ENCODE data around the gene RNF5. TPM values are rescaled to one million over a fixed set of nuclear protein-coding genes. Genes with fewer than 3 reads are reported as not detected.
"Not testable (repeated sequence)": the region's sequence is repeated elsewhere in the genome, so short reads cannot be mapped to it uniquely, and the experiment has no call there.

The RNF5 gene
- 58.1 and 60.4 TPM in 2 replicates for total RNA-seq

DNA sequence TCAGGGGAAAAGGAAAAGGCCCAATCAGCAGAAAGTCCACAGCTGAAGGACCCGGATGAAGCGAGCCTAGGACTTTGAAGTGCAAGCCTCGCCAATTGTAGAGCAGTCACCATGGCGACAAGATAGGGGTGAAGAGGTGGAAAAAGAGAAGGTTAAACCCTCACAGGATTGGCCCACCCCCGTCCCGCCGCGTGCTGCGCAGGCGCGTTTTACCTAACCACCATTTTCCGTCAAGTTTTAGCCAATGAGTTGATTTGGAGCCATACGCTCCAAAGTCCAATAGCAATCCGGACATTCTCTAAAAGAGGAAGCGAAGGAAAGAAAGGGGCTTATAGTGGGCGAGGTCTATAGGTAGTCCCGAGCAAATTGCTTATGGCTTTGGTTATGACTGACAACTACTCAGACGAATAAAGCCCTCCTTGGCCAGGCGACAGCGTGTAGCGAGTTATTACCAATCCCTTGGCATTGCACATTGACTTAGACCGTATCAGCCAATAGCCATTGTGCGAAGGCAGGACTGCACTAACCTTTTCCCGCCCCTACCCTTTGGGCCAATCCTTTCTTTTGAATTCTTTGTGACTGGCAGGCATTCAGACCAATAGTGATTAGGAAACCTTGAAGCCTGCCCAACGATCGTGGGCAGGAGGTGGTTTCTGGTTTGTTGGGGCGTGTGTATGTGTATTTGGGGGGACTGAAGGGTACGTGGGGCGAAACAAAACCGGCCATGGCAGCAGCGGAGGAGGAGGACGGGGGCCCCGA is at the start of gene RNF5:
Gene RNF5, plus strand, starts transcription at position 618 of the 759 bp plus-strand sequence. Its CDS starts 107 bp downstream, at position 725.
- H3K27ac Mint-ChIP-seq = peak within 1 kb of the TSS; percentile 94
- peaks cover 27% of the 10 kb centered on the region for H3K36me3 Mint-ChIP-seq (ENCODE audit: low read depth)
- no peaks in the 10 kb centered on the region for H3K9me3 Mint-ChIP-seq
- intact Hi-C loops (cut with micrococcal nuclease) = loop anchor here (1.0 to 10.0 kb wide), 16 partner anchors 12 to 1851 kb away; partner anchors contain the start of genes BRD2, CUTA, EHMT2 and FKBPL
- DNase-seq (ENCODE audit: low spot score) = peak; percentile 91
- peaks cover 60% of the 10 kb centered on the region for H3K4me1 Mint-ChIP-seq (ENCODE audit: low read depth)
- H3K27me3 Mint-ChIP-seq (ENCODE audit: insufficient read depth) = no peaks in the 10 kb centered on the region
- H3K4me3 Mint-ChIP-seq = peak within 1 kb of the TSS; percentile 95

DNA sequence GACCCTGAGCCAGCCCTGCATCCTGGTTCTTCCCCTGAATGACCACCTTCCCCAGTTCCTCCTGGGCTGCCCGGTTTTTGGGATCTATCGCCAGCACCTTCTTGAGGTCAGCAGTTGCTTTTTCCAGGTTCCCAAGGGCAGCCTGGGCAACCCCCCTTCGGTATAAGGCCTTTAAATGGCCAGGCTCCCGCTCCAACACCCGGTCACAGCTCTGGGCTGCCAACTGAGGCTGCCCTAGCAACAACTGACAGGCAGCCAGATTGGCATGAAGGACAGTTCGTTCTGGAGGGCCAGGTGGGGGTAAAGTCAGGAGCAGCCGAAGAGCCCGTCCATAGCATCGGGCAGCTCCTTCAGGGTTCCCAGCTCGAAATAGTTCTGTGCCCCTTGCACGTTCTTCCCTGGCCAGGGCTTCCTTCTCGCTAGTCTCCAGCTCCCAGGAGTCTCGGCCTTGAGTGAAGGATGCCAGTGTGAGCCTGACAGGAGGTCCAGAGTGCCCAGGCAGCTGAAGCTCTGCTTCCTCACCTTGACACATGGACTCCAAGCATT is 49.4 kb upstream of the RNF5 start:
- H3K4me1 Mint-ChIP-seq (ENCODE audit: low read depth) = peaks cover 45% of the 10 kb centered on the region
- peaks cover 2% of the 10 kb centered on the region for H3K27me3 Mint-ChIP-seq (ENCODE audit: insufficient read depth)
- no peaks in the 10 kb centered on the region for H3K9me3 Mint-ChIP-seq
- peak overlapping the region; percentile 94 for H3K27ac Mint-ChIP-seq
- no peak for DNase-seq (ENCODE audit: low spot score)
- peak overlapping the region; percentile 99 for H3K4me3 Mint-ChIP-seq
- peaks cover 27% of the 10 kb centered on the region for H3K36me3 Mint-ChIP-seq (ENCODE audit: low read depth)
- intact Hi-C loops (cut with micrococcal nuclease) = loop anchor here (1.0 to 2.0 kb wide), 4 partner anchors 10 to 842 kb away; partner anchors contain the start of genes TAP1 and ZBTB12

DNA sequence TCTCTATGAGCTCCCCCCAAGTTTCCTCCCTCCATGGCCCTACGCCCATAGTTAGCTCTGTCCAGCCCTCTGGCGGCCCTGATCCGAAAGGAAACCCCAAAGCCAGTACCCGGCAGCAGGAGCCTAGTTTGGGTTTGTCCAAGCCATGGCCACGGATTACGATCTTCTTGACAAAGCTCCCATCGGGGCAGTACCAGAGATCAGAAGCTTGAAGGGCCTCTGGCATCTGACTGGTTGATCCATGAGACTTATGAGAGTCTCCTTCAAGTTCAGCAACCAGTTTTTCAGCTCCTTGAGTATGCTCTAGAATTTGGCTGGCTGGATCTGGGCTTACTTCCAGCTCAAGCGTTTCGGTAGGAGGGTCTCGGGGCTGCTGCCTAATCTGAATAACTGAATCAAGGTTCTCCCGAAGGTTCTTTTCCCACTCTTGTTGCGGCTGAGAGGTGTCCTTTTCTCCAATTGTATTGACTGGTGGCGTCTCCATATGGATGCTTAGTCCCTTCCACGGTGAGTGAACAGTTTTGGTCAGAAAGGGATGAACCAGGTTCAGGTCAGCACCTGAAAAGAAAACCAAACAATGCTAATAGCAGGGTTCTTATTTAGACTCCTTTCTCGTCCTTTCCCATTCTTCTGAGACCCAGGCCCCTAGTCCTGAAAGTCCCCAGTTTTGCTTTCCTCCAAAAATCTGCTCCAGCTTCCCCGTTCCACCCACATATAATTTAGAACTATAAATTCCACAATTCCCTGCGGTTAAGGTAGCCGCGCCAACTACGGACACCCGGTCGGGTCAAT is 48.7 kb upstream of the RNF5 start:
- intact Hi-C loops (cut with micrococcal nuclease) = loop anchor here (1.0 to 2.0 kb wide), 9 partner anchors 19 to 1120 kb away; partner anchors contain the start of genes PBX2, PPT2, RNF5 and RXRB
- peak overlapping the region; percentile 96 for H3K4me3 Mint-ChIP-seq
- H3K36me3 Mint-ChIP-seq (ENCODE audit: low read depth) = peaks cover 21% of the 10 kb centered on the region
- peaks cover 45% of the 10 kb centered on the region for H3K4me1 Mint-ChIP-seq (ENCODE audit: low read depth)
- DNase-seq (ENCODE audit: low spot score) = no peak
- no peaks in the 10 kb centered on the region for H3K9me3 Mint-ChIP-seq
- peaks cover 2% of the 10 kb centered on the region for H3K27me3 Mint-ChIP-seq (ENCODE audit: insufficient read depth)
- H3K27ac Mint-ChIP-seq = peak overlapping the region; percentile 93

DNA sequence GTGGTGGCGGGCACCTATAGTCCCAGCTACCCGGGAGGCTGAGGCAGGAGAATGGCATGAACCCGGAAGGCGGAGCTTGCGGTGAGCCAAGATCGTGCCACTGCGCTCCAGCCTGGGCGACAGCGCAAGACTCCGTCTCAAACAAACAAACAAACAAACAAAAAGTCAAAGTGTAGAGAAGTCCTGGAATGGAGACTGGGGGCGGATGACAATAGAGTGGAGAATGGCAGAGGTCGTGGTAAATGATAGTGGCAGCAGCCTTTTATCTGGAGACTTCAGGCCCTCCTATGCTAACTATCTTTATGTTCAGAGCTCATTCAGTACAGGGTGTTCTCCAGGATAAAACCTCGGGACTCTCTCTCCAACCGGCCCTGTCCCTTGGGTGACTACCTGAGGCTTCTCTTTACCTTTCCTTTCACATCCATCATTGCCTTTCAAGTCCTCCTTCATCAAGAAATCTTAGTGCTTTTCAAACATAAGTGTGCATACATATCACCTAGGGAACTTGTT is 46.7 kb upstream of the RNF5 start:
- intact Hi-C loops (cut with micrococcal nuclease) = no loop called here
- no peaks in the 10 kb centered on the region for H3K9me3 Mint-ChIP-seq
- peak overlapping the region; percentile 29 for H3K27ac Mint-ChIP-seq
- peaks cover 19% of the 10 kb centered on the region for H3K27me3 Mint-ChIP-seq (ENCODE audit: insufficient read depth)
- peaks cover 10% of the 10 kb centered on the region for H3K36me3 Mint-ChIP-seq (ENCODE audit: low read depth)
- H3K4me3 Mint-ChIP-seq = peak overlapping the region; percentile 52
- no peak for DNase-seq (ENCODE audit: low spot score)
- H3K4me1 Mint-ChIP-seq (ENCODE audit: low read depth) = peaks cover 37% of the 10 kb centered on the region

GRCh38 chr6:32132110-32132509 is 46.1 kb upstream of the RNF5 start:
- Mint-ChIP-seq H3K27ac (no peak overlapping the region), H3K36me3 (ENCODE audit: low read depth) (peaks cover 4% of the 10 kb centered on the region), H3K4me1 (ENCODE audit: low read depth) (peaks cover 30% of the 10 kb centered on the region), H3K4me3 (peak overlapping the region; percentile 37), H3K9me3 (no peaks in the 10 kb centered on the region), H3K27me3 (ENCODE audit: insufficient read depth) (peaks cover 21% of the 10 kb centered on the region)
- DNase-seq (ENCODE audit: low spot score) = no peak
- intact Hi-C loops (cut with micrococcal nuclease) = no loop called here

GRCh38 chr6:32133786-32134185 is 44.4 kb upstream of the RNF5 start:
- H3K36me3 Mint-ChIP-seq (ENCODE audit: low read depth) = no peaks in the 10 kb centered on the region
- DNase-seq (ENCODE audit: low spot score) = no peak
- intact Hi-C loops (cut with micrococcal nuclease) = no loop called here
- H3K4me1 Mint-ChIP-seq (ENCODE audit: low read depth) = peaks cover 17% of the 10 kb centered on the region
- H3K27me3 Mint-ChIP-seq (ENCODE audit: insufficient read depth) = peaks cover 21% of the 10 kb centered on the region
- H3K9me3 Mint-ChIP-seq = no peaks in the 10 kb centered on the region
- H3K27ac Mint-ChIP-seq = no peak overlapping the region
- no peak overlapping the region for H3K4me3 Mint-ChIP-seq

- DNase-seq (ENCODE audit: low spot score) = no peak
- Mint-ChIP-seq H3K9me3 (no peaks in the 10 kb centered on the region), H3K4me1 (ENCODE audit: low read depth) (no peaks in the 10 kb centered on the region), H3K4me3 (no peak overlapping the region), H3K27me3 (ENCODE audit: insufficient read depth) (peaks cover 24% of the 10 kb centered on the region), H3K36me3 (ENCODE audit: low read depth) (no peaks in the 10 kb centered on the region), H3K27ac (no peak overlapping the region)
- intact Hi-C loops (cut with micrococcal nuclease) = no loop called here
These were observed 40.8 kb upstream of the RNF5 start for GRCh38 chr6:32137454-32137853.

DNA sequence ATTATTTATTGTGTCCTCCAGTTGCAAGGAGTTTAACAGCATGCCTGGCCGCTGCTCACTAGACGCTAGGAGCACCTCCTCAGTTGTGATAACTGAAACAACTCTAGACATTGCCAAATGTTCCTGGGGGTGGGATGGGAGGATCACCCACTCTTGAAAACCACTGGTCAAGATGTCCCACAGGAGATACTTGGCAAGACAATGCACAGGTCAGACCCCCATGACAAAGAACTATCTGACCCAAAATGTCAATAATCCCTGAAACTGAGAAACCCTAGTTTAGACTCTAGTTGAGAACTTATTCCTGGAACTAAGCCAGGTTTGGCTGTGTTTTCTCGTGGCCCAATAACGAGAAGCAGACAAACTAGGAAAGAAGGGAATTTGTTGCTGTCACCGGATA is 38.6 kb upstream of the RNF5 start:
- H3K36me3 Mint-ChIP-seq (ENCODE audit: low read depth) = no peaks in the 10 kb centered on the region
- no peaks in the 10 kb centered on the region for H3K4me1 Mint-ChIP-seq (ENCODE audit: low read depth)
- H3K4me3 Mint-ChIP-seq = no peak overlapping the region
- no peak overlapping the region for H3K27ac Mint-ChIP-seq
- no peaks in the 10 kb centered on the region for H3K9me3 Mint-ChIP-seq
- intact Hi-C loops (cut with micrococcal nuclease) = no loop called here
- peaks cover 26% of the 10 kb centered on the region for H3K27me3 Mint-ChIP-seq (ENCODE audit: insufficient read depth)
- no peak for DNase-seq (ENCODE audit: low spot score)

GRCh38 chr6:32140420-32141046 is 37.7 kb upstream of the RNF5 start:
- H3K27ac Mint-ChIP-seq = no peak overlapping the region
- DNase-seq (ENCODE audit: low spot score) = no peak
- H3K4me3 Mint-ChIP-seq = no peak overlapping the region
- H3K36me3 Mint-ChIP-seq (ENCODE audit: low read depth) = no peaks in the 10 kb centered on the region
- intact Hi-C loops (cut with micrococcal nuclease) = no loop called here
- peaks cover 19% of the 10 kb centered on the region for H3K27me3 Mint-ChIP-seq (ENCODE audit: insufficient read depth)
- no peaks in the 10 kb centered on the region for H3K9me3 Mint-ChIP-seq
- no peaks in the 10 kb centered on the region for H3K4me1 Mint-ChIP-seq (ENCODE audit: low read depth)

DNA sequence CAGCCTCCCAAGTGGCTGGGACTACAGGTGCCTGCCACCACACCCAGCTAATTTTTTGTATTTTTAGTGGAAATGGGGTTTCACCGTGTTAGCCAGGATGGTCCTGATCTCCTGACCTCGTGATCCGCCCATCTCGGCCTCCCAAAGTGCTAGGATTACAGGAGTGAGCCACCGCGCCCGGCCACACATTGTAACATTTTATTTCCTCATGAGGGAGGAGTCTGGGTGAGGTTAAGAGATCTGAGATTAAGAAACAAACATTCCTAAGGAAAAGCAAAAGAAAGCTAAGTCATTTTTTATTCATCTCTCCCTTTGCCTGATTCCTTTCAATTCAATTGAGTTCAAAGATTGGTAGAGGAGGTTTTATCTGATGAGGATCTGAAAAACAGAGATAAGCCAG is 34.0 kb upstream of the RNF5 start:
- intact Hi-C loops (cut with micrococcal nuclease) = not testable (repeated sequence)

GRCh38 chr6:32146287-32146686 is 31.9 kb upstream of the RNF5 start:
- Mint-ChIP-seq H3K27ac (no peak overlapping the region), H3K4me3 (no peak overlapping the region), H3K9me3 (no peaks in the 10 kb centered on the region), H3K27me3 (ENCODE audit: insufficient read depth) (peaks cover 46% of the 10 kb centered on the region), H3K36me3 (ENCODE audit: low read depth) (peaks cover 3% of the 10 kb centered on the region), H3K4me1 (ENCODE audit: low read depth) (peaks cover 24% of the 10 kb centered on the region)
- intact Hi-C loops (cut with micrococcal nuclease) = no loop called here
- no peak for DNase-seq (ENCODE audit: low spot score)

More for the DNA sequence above, 34.0 kb upstream of the RNF5 start:
- H3K27me3 Mint-ChIP-seq (ENCODE audit: insufficient read depth) = peaks cover 37% of the 10 kb centered on the region
- not testable (repeated sequence) for H3K27ac Mint-ChIP-seq; H3K4me3 Mint-ChIP-seq; H3K9me3 Mint-ChIP-seq; DNase-seq (ENCODE audit: low spot score); H3K36me3 Mint-ChIP-seq (ENCODE audit: low read depth)
- H3K4me1 Mint-ChIP-seq (ENCODE audit: low read depth) = peaks cover 17% of the 10 kb centered on the region

- Mint-ChIP-seq H3K27me3 (ENCODE audit: insufficient read depth) (peaks cover 47% of the 10 kb centered on the region), H3K4me1 (ENCODE audit: low read depth) (peaks cover 26% of the 10 kb centered on the region), H3K27ac (no peak overlapping the region), H3K4me3 (no peak overlapping the region), H3K36me3 (ENCODE audit: low read depth) (peaks cover 3% of the 10 kb centered on the region), H3K9me3 (no peaks in the 10 kb centered on the region)
- intact Hi-C loops (cut with micrococcal nuclease) = no loop called here
- no peak for DNase-seq (ENCODE audit: low spot score)
These were observed 31.5 kb upstream of the RNF5 start for GRCh38 chr6:32146687-32147086.

All from activated T-helper 1 cell treated with anti-CD3 and anti-CD28 coated beads, Interleukin-12 subunit alpha, Interleukin-12 subunit beta, Interleukin-2, Interleukin-4 antibody, amounts not matched to agents 30 ng/mL and 10 ng/mL and 1 ng/mL, durations not matched to agents 14 hours and 24 hours and 36 hours (primary cell).